ENCODE measurements around the gene GJB5. TPM values are rescaled to one million over a fixed set of nuclear protein-coding genes. Genes with fewer than 3 reads are reported as not detected.

Gene GJB5
- total and polyA plus RNA-seq, 2 of the 8 experiments (the other 6 are each of a cell fraction or from before 2014, with no cell fraction given): 0.86 to 3.1 TPM

DNA sequence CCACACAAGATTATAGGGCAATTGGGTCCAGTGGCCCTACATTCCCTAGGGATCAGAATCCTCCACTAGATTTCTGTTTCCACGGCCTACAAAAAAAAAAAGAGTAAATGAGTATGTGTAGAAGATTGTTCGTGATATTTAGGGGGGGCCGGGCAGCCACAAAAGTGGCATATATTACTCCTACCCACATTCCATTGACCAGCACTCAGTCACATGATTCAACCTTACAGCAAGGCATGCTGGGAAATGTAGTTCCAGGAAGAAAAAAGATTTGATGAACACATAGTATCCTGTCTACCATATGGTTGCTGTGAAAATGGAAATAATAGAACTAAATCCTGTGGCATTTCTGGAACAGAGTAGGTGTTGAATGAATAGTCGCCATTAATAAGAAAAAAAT is 43.4 kb upstream of the GJB5 start:
- Histone ChIP-seq H3K79me2 (ENCODE audit: control insufficient read depth in 1 of 2, insufficient read depth in 2 of 2, low read length in 2 of 2) (no peaks in the 10 kb centered on the region), H3K9me3 (ENCODE audit: insufficient read depth in 2 of 2, low read depth in 1 of 2, low read length in 1 of 2) (no peaks in the 10 kb centered on the region), H4K8ac (ENCODE audit: extremely low read depth, insufficient read depth, low read length) (no peak overlapping the region), H3K23me2 (ENCODE audit: low read depth, low read length) (no peaks in the 10 kb centered on the region; the same call in 1 of the 2 replicates), H2BK5ac (ENCODE audit: low read depth, low read length) (no peak overlapping the region), H2BK15ac (ENCODE audit: low read length) (no peak overlapping the region), H3K27me3 (replicated peaks in 1 of 4; ENCODE audit: control insufficient read depth in 3 of 4, extremely low read depth in 1 of 4, insufficient read depth in 3 of 4, low read length in 3 of 4) (no peaks in the 10 kb centered on the region), H3K4me3 (ENCODE audit: extremely low read depth in 1 of 4, insufficient read depth in 2 of 4, low read depth in 3 of 4, low read length in 4 of 4) (no peak overlapping the region), H2BK12ac (ENCODE audit: low read depth, low read length) (no peak overlapping the region), H2AK5ac (ENCODE audit: low read depth, low read length) (no peak overlapping the region), H3K14ac (ENCODE audit: insufficient read length) (no peak overlapping the region), H2BK120ac (replicated peaks; ENCODE audit: low read depth, low read length) (no peak overlapping the region), H4K91ac (replicated peaks; ENCODE audit: insufficient read length, low read length) (no peak overlapping the region), H3K27ac (ENCODE audit: low read depth, low read length) (no peak overlapping the region), H4K20me1 (replicated peaks in 1 of 2; ENCODE audit: control insufficient read depth in 1 of 2, insufficient read depth in 2 of 2, low read length in 2 of 2) (no peaks in the 10 kb centered on the region), H3K4me2 (ENCODE audit: insufficient read depth in 1 of 2, low read depth in 2 of 2, low read length in 2 of 2) (no peak overlapping the region), H3K36me3 (ENCODE audit: control insufficient read depth in 2 of 4, insufficient read depth in 4 of 4, low read length in 3 of 4) (no peaks in the 10 kb centered on the region), H3K4ac (replicated peaks; ENCODE audit: insufficient read length, low read depth, low read length) (no peak overlapping the region), H3K23ac (ENCODE audit: insufficient read length) (no peak overlapping the region), H3K9ac (replicated peaks in 1 of 4; ENCODE audit: extremely low read depth in 1 of 4, low read depth in 3 of 4, low read length in 3 of 4) (no peak overlapping the region), H2AFZ (ENCODE audit: low read length) (no peak overlapping the region), H3K18ac (ENCODE audit: extremely low read depth, low read length) (no peak overlapping the region), H3K79me1 (ENCODE audit: low read depth, low read length) (no peaks in the 10 kb centered on the region), H3K56ac (replicated peaks; ENCODE audit: insufficient read length, low read depth, low read length) (no peak overlapping the region), H4K5ac (ENCODE audit: insufficient read length, low read depth, low read length) (no peak overlapping the region), H3K4me1 (replicated peaks in 1 of 4; ENCODE audit: control insufficient read depth in 3 of 4, insufficient read depth in 4 of 4, low read length in 3 of 4) (no peaks in the 10 kb centered on the region), H2BK20ac (ENCODE audit: low read length) (no peak overlapping the region)
- CTCF ChIA-PET (ENCODE audit: partially characterized antibody): interaction anchor here (0.8 to 1.6 kb wide), 6 partner anchors 22 to 90 kb away, joined by 3 to 6 read pairs (median 4); partner anchors contain the start of gene GJB4
- FAIRE-seq (no peak), DNase-seq (ENCODE audit: low read depth in 1 of 2, low spot score in 2 of 2) (no peak)
- WGBS, 2 experiments (ENCODE audit: extremely low coverage in 1 of 2, insufficient coverage in 1 of 2, insufficient read length in 1 of 2, insufficient replicate concordance in 2 of 2, low coverage in 1 of 2, low lambda C conversion rate in 2 of 2, missing lambda C conversion rate in 1 of 2): 84% methylated on average over 4 of the region's 4 CpGs; no CpG with 5 or more reads in 1 of the 2 experiments
- POLR2A ChIA-PET (ENCODE audit: partially characterized antibody): no interaction called here
- peak; percentile 77 for TF ChIP-seq USF2 (IDR thresholded peaks at IDR 0.05; ENCODE audit: low read length)
- TF ChIP-seq SIX5 (IDR thresholded peaks at IDR 0.05; ENCODE audit: low read depth, low read length): peak; percentile 82
- TF ChIP-seq, protein P1, sequence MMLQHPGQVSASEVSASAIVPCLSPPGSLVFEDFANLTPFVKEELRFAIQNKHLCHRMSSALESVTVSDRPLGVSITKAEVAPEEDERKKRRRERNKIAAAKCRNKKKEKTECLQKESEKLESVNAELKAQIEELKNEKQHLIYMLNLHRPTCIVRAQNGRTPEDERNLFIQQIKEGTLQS (IDR thresholded peaks at IDR 0.05; ENCODE audit: insufficient read depth, low read depth, low read length): peak; percentile 58; the same call in 1 of the 2 replicates
- TF ChIP-seq TEAD4 (IDR thresholded peaks at IDR 0.05; ENCODE audit: low read depth, low read length): 0 out of 2 replicates have a peak, but pooled peaks have one; percentile 20
- TF ChIP-seq SP4 (IDR thresholded peaks at IDR 0.05; ENCODE audit: low read length): no peak

Measured in H1 (cell line).